ENCODE measurements around the gene TENM3.

Gene TENM3

GRCh38 chr4:182842759-182843390 lies 599.7 kb downstream of the TENM3 start:
- Mint-ChIP-seq H3K27ac (no peak overlapping the region), H3K4me1 (no peaks in the 10 kb centered on the region), H3K36me3 (no peaks in the 10 kb centered on the region), H3K9me3 (no peaks in the 10 kb centered on the region), H3K4me3 (no peak overlapping the region), H3K27me3 (peaks cover 9% of the 10 kb centered on the region)
- CTCF ChIA-PET = no interaction called here
- no peak for DNase-seq

DNA sequence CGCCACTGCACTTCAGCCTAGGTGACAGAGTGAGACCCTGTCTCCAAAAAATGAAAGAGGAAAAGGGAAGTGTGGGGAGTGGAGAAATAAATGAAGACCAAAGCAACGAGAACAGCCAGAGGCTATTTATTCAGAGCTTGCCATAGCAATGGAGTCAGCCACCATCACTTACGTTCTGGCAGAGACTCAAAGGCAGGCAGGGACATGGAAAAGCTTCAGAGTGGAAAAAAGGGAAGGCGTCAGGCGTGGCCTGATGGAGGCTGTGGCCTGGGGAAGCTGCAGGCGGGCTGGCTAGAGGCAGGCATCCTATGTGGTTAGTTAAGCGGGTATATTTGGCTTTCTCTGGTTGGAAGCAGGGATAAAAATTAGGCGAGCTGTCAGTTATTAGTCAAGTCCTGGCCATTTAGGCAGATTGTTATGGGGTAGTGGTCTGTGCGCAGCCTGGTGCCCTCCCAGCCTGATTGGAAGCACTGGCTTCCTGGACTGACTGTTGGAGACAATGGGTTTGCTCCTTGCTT lies 600.7 kb downstream of the TENM3 start:
- DNase-seq = no peak
- Mint-ChIP-seq H3K4me1 (no peaks in the 10 kb centered on the region), H3K9me3 (no peaks in the 10 kb centered on the region), H3K27me3 (peaks cover 8% of the 10 kb centered on the region), H3K27ac (no peak overlapping the region), H3K36me3 (no peaks in the 10 kb centered on the region), H3K4me3 (no peak overlapping the region)
- CTCF ChIA-PET = no interaction called here

GRCh38 chr4:182845618-182846017 lies 602.4 kb downstream of the TENM3 start:
- no peaks in the 10 kb centered on the region for H3K36me3 Mint-ChIP-seq
- H3K27ac Mint-ChIP-seq = no peak overlapping the region
- H3K4me1 Mint-ChIP-seq = no peaks in the 10 kb centered on the region
- H3K4me3 Mint-ChIP-seq = no peak overlapping the region
- no peak for DNase-seq
- no peaks in the 10 kb centered on the region for H3K9me3 Mint-ChIP-seq
- CTCF ChIA-PET = no interaction called here
- H3K27me3 Mint-ChIP-seq = peaks cover 8% of the 10 kb centered on the region

GRCh38 chr4:182846036-182846435 lies 602.8 kb downstream of the TENM3 start:
- no peak for DNase-seq
- Mint-ChIP-seq H3K36me3 (no peaks in the 10 kb centered on the region), H3K4me3 (no peak overlapping the region), H3K9me3 (no peaks in the 10 kb centered on the region), H3K4me1 (no peaks in the 10 kb centered on the region), H3K27me3 (peaks cover 9% of the 10 kb centered on the region), H3K27ac (no peak overlapping the region)
- CTCF ChIA-PET = no interaction called here

DNA sequence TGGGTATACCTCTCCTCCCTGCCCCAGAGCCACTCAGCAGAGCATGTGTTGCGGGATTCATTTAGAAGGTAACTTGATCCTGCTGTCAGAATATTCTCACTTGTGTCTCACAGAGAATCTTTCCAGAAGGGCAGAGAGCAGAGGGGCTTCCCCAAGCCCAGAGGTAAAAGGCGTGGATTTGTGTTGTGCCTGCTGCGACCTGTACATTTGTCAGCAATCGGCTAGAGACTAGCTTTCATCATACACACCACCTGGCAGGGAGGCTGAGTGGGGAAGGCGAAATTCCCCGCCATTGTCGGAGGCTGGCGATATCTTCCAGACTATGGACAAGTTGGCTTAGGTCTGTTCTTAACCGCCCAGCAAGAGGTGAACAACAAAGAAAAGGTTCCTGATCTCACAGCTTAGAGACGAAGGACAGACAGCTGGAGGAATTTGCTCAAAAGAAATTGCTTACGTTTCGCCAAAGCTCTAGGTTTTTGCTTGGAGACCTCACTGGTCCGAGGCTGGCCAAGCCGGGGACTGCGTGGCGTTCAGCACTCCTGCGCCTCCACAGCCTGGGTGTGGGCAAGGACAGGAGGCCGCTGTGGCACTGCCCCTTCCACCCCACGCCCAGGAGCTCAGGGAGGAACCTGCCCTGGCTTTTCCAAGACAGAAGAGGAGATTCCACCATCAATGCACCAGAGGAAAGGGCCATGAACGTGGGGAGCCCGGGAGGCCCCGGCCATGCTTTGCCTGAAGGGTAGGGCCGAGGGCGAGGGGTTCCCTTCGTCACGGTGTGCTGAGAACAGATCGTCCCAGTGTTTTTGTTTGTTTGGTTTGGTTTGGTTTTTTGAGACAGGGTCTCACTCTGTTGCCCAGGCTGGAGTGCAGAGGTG lies 604.6 kb downstream of the TENM3 start:
- Mint-ChIP-seq H3K27ac (no peak overlapping the region), H3K4me3 (no peak overlapping the region), H3K4me1 (no peaks in the 10 kb centered on the region), H3K36me3 (no peaks in the 10 kb centered on the region), H3K27me3 (peaks cover 12% of the 10 kb centered on the region), H3K9me3 (no peaks in the 10 kb centered on the region)
- DNase-seq = no peak
- CTCF ChIA-PET = no interaction called here

- H3K4me1 Mint-ChIP-seq = no peaks in the 10 kb centered on the region
- peaks cover 12% of the 10 kb centered on the region for H3K27me3 Mint-ChIP-seq
- H3K9me3 Mint-ChIP-seq = no peaks in the 10 kb centered on the region
- H3K36me3 Mint-ChIP-seq = no peaks in the 10 kb centered on the region
- CTCF ChIA-PET = no interaction called here
- H3K4me3 Mint-ChIP-seq = no peak overlapping the region
- H3K27ac Mint-ChIP-seq = no peak overlapping the region
- DNase-seq = no peak
Observed at GRCh38 chr4:182848685-182849084, 605.5 kb downstream of the TENM3 start.
